DMS53 treated with DMSO at 0.1 percent for 48 hours (cell line): Measurements from ENCODE around the gene AEBP2.
"Not testable (repeated sequence)": the region's sequence is repeated elsewhere in the genome, so short reads cannot be mapped to it uniquely, and the experiment has no call there.

ENCODE experiments used
- DNase-seq: peaks from one replicate; lab custom pipeline; 2025; ENCODE audit not compliant: unreplicated experiment; lab: John Stamatoyannopoulos, UW

The AEBP2 gene

DNA sequence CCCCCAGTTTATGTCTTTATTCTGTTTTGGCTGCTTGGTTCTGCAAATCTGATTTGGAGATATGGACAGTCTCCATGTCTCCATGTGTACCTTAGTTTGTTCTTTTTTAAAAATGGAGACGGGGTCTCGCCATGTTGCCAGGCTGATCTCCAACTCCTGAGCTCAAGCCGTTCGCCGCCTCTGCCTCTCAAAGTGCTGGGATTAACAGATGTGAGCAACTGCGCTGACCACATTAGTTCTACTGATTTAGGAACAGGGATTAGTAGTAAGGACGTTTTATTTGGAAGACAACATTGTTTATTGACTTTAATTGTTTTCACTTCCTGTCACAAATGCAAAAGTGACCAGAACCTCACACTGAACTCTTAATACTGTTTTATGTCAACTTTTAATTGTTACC, 14.7 kb downstream of the AEBP2 start:
- no peak for DNase-seq

DNA sequence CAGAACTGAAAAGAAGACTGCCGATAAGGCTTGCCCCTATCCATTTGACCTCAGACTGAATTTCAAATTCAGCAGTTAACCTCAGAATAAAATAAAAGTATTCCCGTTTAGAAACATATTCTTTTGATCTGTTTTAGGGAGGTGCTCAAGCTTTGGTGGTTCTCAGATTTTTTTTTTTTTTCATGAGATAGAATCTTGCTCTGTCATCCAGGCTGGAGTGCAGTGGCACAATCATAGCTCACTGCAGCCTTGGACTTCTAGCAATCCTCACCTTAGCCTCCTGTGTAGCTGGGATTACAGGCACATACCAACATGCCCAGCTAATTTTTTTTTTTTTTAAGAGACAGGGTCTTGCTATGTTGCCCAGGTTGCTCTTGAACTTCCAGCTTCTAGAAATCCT, 15.5 kb downstream of the AEBP2 start:
- no peak for DNase-seq

DNA sequence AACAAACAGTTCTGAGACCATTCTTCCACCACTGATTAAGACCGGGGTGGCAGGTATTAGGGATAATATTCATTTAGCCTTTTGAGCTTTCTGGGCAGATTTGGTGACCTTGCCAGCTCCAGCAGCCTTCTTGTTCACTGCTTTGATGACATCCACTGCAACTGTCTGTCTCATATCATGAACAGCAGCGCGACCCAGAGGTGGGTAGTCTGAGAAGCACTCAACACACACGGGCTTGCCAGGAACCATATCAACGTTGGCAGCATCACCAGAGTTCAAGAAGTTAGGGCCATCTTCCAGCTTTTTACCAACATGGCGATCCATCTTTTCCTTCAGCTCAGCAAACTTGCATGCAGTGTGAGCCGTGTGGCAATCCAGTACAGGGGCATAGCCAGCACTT, 16.9 kb downstream of the AEBP2 start:
- DNase-seq, result no peak

DNA sequence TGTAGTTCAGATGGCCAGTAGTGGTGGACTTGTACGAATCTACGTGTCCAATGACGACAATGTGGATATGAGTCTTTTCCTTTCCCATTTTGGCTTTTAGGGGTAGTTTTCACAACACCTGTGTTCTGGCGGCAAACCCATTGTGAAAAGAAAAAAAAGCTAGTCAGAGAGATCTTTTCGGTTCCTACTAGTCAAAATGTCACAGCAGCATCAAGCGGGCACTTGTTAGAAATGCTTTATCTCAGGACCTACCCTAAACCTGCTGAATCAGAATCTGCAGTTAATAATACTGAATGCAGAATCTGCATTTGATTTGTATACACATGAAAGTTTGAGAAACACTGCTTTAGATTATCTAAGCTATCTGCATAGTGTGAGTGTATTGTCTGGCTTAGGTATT, 18.3 kb downstream of the AEBP2 start:
- no peak for DNase-seq

GRCh38 chr12:19458733-19459132, 19.4 kb downstream of the AEBP2 start:
- no peak for DNase-seq

DNA sequence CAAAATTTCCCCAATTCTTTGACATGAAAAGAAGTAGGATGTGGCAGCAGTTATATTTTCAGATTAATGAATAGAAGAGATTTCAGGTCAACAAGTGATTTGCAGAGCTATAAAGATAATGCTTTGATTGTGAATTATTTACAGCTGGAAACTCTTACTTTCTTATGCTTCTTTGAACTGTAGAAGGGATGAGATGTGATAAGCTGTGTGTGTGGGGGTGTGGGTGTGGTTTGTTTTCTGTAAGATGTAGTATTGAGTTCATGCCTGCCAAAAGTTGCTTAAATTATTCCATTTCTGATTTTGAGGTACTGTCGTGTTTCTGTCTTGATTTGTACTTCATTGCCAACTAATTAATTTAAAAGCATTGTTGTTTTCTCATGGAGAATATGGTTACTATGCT, 22.7 kb downstream of the AEBP2 start:
- DNase-seq, result no peak

GRCh38 chr12:19462406-19462805, 23.1 kb downstream of the AEBP2 start:
- no peak for DNase-seq

DNA sequence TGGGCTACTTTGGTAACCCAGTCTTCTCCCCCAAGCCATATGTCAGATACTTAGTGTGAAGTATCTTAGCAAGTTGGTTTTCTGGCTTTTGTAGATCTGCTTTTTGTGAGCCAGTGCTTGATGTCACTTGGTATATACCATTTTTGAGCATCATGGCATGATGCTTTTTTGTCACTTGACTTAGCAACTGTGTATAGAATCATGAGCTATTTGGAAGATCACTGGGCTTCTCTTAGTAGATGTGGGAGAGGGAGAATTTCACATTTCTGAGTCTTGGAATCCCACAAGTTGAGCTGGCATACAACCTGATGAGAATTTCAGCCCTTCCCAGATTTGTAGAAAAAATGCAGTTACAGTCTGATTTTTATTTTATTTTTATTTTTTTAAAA, 24.9 kb downstream of the AEBP2 start:
- no peak for DNase-seq

DNA sequence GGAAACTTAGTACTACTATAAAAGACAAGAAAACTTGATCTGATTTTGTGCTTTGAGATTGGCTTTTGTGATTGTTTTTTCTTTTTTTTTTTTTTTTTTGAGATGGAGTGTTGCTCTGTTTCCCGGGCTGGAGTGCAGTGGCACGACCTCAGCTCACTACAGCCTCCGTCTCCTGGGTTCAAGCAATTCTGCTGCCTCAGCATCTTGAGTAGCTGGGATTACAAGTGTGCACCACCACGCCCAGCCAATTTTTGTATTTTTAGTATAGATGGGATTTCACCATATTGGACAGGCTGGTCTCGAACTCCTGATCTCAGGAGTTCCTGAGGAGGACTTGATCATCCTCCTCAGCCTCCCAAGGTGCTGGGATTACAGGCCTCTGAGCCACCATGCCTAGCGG, 26.4 kb downstream of the AEBP2 start:
- DNase-seq, result no peak

DNA sequence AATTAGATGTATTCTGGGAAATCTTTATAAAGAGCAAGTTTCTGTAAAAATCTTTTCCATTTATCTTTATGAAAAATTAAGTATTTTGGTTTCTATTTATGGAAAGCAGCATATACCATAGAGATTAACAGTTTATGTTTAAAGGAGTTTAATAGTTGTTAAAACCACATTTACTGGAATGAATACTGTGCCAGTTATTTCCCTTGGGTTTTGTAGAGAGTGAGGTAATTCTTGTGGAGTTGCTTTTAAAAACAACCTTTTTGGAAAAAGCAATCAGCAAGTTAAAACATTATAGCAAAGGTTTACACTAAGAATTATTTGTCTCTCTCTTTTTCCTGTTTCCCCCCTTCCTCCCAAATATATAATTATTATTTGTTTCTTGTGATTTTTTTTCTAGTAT, 34.9 kb downstream of the AEBP2 start:
- no peak for DNase-seq

DNA sequence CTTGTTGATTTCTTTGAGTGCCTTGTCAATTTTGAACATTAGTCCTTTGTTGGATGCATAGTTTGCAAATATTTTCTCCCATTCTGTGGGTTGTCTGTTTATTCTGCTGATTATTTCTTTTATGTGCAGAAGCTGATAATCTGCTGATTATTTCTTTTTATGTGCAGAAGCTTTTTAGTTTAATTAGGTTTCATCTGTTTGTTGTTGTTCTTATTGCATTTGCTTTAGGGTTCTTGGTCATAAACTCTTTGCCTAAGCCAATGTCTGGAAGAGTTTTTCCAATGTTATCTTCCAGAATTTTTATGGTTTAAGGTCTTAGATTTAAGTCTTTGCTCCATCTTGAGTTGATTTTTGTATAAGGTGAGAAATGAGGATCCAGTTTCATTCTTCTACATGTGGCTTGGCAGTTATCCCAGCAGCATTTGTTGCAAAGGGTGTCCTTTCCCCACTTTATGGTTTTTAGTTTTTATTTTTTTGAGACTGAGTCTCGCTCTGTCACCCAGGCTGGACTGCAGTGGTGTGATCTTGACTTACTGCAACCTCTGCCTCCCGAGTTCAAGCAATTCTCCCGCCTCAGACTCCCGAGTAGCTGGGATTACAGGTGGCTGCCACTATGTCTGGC, 36.7 kb downstream of the AEBP2 start:
- not testable (repeated sequence) for DNase-seq

- DNase-seq, result no peak
Measured at GRCh38 chr12:19477071-19477470, 37.8 kb downstream of the AEBP2 start.

GRCh38 chr12:19480459-19480858, 41.2 kb downstream of the AEBP2 start:
- no peak for DNase-seq

DNA sequence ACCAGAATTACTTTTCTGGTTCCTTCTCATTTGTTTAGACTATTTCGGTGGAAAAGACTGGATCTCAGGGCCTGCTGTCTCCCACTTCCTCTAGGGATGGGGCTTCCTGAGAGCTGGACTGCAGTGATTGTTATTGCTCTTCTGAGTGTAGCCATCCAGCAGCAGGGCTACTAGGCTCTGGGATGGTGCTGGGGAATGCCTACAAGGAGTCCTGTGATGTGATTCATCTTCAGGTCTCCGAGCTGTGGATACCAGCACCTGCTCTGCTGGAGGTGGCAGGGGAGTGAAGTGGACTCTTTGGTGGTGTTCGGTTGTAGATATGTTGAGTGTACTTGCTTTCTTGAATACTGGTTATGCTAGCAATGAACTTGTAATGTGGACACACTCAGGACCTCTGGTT, 42.7 kb downstream of the AEBP2 start:
- DNase-seq, result no peak

DNA sequence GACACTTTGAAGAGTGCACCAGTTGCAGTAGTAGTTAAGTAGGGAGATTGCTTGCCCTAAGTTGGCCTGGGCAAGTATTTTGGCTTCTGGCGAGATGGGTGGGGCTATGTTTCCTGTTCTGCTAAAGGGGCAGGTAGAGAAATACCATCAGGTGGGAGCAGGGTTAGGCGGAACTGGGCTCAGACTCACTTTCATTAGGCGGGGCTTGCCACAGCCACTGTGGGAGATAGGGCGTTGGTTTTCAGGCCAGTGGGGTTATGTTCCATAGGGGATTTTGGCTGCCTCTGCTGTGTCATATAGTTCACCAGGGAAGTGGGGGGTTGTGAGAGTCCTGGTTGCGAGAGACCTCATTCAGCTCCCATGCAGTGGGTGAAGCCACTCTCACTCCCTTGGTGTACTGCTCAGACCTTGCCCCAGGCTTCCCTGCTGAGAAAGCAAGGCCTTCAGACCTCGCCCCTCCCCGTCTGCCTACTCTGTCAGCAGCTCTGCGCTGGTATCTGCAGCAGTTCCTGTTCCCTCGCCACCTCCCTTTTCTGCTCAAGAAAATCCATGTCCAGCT, 43.3 kb downstream of the AEBP2 start:
- DNase-seq, result no peak

GRCh38 chr12:19483727-19484126, 44.4 kb downstream of the AEBP2 start:
- DNase-seq, result no peak

DNA sequence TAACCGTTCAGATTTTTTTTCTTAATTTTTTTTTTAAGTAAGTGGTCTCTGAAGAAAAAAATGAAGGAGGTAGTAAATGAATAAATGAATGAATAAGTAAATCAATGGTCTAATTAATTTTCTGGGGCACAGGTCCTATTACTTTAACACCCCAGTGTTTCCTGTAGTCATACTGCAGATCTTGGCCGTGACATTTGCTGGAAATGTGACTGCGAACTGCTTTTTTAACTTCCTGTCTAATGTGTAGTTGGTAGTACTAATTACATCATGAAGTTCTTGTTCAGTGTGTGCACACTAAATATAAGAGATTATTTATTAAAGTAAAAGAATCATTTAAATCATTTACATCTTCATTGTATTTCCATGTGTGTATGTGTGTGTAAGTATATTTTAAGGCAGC, 45.4 kb downstream of the AEBP2 start:
- DNase-seq, result no peak

- no peak for DNase-seq
Measured at GRCh38 chr12:19485240-19485639, 45.9 kb downstream of the AEBP2 start.

- DNase-seq, result no peak
Measured at GRCh38 chr12:19489168-19489567, 49.9 kb downstream of the AEBP2 start.

DNA sequence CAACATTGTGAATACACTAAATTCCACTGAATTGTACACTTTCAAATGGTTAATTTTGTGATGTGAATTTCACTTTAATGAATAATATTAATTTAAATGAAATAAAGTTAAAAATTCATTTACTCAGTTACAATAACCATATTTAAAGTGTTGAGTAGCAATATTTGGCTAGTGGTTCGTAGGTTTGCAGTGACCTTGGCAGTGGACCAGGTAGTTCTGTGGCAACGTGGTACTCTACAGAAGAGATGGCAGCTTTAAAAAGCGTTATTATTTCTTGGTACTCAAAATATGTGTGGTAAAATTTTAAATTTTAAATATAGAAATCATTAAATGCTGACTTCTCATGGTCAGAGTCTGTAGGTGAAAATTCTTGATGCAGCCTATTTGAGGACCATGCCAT, 51.6 kb downstream of the AEBP2 start:
- no peak for DNase-seq

- DNase-seq, result no peak
Measured at GRCh38 chr12:19491863-19492262, 52.6 kb downstream of the AEBP2 start.

DNA sequence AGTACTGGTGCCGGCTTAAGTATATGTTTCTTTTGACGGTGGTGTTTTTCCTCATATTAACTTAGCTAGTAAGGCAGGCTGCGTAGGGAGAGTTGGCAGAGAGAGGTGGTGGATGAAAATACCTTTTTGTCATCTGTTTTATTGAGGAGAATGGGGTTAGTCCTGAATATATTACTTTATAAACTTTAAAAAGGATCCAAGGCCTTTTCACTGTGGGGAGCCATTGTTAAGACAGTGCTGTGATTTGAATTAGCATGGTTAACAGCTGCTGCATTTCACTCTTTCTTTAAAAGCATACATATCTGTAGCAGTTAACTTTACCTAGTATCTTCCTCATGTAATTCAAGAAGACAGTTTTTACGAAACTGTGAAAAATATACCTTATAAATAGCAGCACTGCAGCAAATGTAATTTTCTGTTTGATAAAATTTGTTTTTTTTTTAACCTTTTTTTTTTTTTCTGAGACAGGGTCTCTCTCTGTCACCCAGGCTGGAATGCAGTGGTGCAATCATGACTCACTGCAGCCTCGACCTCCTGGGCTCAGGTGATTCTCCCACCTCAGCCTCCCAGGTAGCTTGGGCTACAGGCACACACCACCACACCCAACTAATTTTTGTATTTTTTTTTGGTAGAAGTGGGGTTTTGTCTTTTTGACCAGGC, 57.1 kb downstream of the AEBP2 start:
- DNase-seq, result no peak

DNA sequence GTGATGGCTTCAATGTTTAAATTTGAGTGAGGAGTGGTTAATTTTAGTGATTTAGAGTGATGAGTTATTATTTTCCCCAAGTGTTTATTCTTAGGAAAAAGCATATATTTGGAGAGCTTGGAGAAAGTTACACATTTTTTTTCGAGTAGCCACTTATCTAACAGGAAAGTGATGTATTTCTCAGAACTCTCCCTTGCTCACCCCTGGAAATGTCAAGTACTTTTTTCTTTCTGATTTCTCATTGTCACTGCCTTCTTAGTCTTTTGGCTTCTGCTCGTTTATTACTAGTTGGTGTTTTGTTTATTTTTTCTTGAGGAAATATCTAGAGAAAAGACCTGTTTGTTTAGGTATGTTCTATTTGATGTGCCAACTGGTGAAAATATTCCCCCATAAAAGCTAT, 58.8 kb downstream of the AEBP2 start:
- no peak for DNase-seq
